ENCODE results near the gene CCDC8.

Gene CCDC8

GRCh38 chr19:46388311-46389095 lies 24.9 kb downstream of the CCDC8 start:
- 0 out of 2 replicates have a peak, but pooled peaks cover 3% of the 10 kb centered on the region for H3K9me3 ChIP-seq (ENCODE audit: insufficient read depth, low read depth, low read length)
- WGBS, result 93% methylated on average over 25 of the region's 25 CpGs
- no peaks in the 10 kb centered on the region for H3K4me1 ChIP-seq (ENCODE audit: insufficient read depth, low read length)
- H3K9ac ChIP-seq (ENCODE audit: low read depth, low read length), result no peak overlapping the region
- H3K27me3 ChIP-seq (ENCODE audit: insufficient read depth, low read length), result no peaks in the 10 kb centered on the region
- no peak overlapping the region for H3K27ac ChIP-seq (ENCODE audit: low read depth, low read length)
- peaks cover 87% of the 10 kb centered on the region for H3K36me3 ChIP-seq (ENCODE audit: insufficient read depth, low read length)
- no peak overlapping the region for H3K4me3 ChIP-seq (ENCODE audit: low read length)

DNA sequence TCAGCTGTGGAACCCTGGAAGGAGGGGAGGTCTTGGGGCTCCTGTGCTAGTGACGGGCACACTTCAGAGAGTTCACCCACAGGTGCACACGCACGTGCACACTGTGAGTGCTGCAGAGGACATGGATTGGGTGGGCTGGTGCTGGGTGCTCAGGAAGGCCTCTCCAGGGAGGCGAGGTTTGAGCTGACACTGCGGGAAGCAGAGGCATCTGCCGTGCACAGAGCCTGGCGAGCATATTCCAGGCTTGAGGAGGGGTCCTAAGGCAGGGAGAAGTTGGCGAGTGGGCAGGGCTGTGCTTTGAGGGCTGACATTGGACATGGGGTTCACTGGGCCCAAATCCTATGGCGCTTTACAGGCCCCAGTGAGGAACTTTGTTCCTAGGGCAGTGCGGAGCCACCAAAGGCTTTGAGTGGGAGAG lies 25.6 kb downstream of the CCDC8 start:
- no peaks in the 10 kb centered on the region for H3K27me3 ChIP-seq (ENCODE audit: insufficient read depth, low read length)
- 95% methylated on average over 10 of the region's 10 CpGs for WGBS
- H3K4me3 ChIP-seq (ENCODE audit: low read length), result no peak overlapping the region
- no peaks in the 10 kb centered on the region for H3K4me1 ChIP-seq (ENCODE audit: insufficient read depth, low read length)
- H3K27ac ChIP-seq (ENCODE audit: low read depth, low read length), result no peak overlapping the region
- no peak overlapping the region for H3K9ac ChIP-seq (ENCODE audit: low read depth, low read length)
- H3K36me3 ChIP-seq (ENCODE audit: insufficient read depth, low read length), result peaks cover 84% of the 10 kb centered on the region
- 0 out of 2 replicates have a peak, but pooled peaks cover 3% of the 10 kb centered on the region for H3K9me3 ChIP-seq (ENCODE audit: insufficient read depth, low read depth, low read length)

- Histone ChIP-seq H3K36me3 (ENCODE audit: insufficient read depth, low read length) (peaks cover 90% of the 10 kb centered on the region), H3K27me3 (ENCODE audit: insufficient read depth, low read length) (no peaks in the 10 kb centered on the region), H3K4me1 (ENCODE audit: insufficient read depth, low read length) (no peaks in the 10 kb centered on the region), H3K9ac (ENCODE audit: low read depth, low read length) (no peak overlapping the region), H3K4me3 (ENCODE audit: low read length) (no peak overlapping the region), H3K27ac (ENCODE audit: low read depth, low read length) (no peak overlapping the region), H3K9me3 (ENCODE audit: insufficient read depth, low read depth, low read length) (0 out of 2 replicates have a peak, but pooled peaks cover 3% of the 10 kb centered on the region)
- WGBS, result 96% methylated on average over 30 of the region's 30 CpGs
These were observed 26.2 kb downstream of the CCDC8 start for GRCh38 chr19:46386996-46387712.

DNA sequence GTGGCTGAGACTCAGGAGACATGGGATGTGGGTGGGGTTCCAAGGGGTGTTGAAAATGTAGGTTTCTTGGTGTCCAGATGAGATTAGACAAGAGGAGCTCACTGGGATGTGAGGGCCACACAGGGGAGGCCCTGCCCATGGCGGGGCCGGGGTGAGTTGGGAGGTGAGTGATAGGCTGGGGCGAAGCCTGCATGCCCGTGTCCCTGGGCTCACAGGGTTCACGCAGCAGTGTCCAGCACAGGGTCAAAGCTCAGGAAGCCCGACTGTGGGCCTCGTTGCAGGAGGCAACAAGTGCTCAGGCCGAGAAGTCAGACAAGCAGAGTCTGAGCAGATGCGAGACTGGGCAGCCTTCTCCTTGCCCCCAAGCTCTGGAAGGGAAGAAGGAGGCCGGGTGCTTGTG lies 27.2 kb downstream of the CCDC8 start:
- no peak overlapping the region for H3K9ac ChIP-seq (ENCODE audit: low read depth, low read length)
- peaks cover 92% of the 10 kb centered on the region for H3K36me3 ChIP-seq (ENCODE audit: insufficient read depth, low read length)
- H3K4me3 ChIP-seq (ENCODE audit: low read length), result no peak overlapping the region
- 91% methylated on average over 10 of the region's 10 CpGs for WGBS
- H3K9me3 ChIP-seq (ENCODE audit: insufficient read depth, low read depth, low read length), result 0 out of 2 replicates have a peak, but pooled peaks cover 3% of the 10 kb centered on the region
- H3K27me3 ChIP-seq (ENCODE audit: insufficient read depth, low read length), result no peaks in the 10 kb centered on the region
- H3K27ac ChIP-seq (ENCODE audit: low read depth, low read length), result no peak overlapping the region
- no peaks in the 10 kb centered on the region for H3K4me1 ChIP-seq (ENCODE audit: insufficient read depth, low read length)

DNA sequence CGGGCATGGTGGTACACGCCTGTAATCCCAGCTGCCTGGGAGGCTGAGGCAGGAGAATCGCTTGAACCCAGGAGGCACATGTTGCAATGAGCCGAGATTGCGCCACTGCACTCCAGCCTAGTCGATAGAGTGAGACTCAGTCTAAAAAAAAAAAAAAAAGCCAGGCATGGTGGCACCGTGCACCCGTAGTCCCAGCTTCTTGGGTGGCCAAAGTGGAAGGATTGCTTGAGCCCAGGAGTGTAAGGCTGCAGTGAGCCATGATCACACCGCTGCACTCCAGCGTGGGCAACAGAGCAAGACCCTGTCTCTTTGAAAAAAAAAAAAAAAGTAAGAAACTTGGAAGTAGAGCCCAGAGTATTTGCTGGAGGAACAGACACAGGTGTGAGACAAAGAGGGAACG lies 27.7 kb downstream of the CCDC8 start:
- H3K4me3 ChIP-seq (ENCODE audit: low read length), result no peak overlapping the region
- no peaks in the 10 kb centered on the region for H3K4me1 ChIP-seq (ENCODE audit: insufficient read depth, low read length)
- H3K36me3 ChIP-seq (ENCODE audit: insufficient read depth, low read length), result peaks cover 92% of the 10 kb centered on the region
- H3K27ac ChIP-seq (ENCODE audit: low read depth, low read length), result no peak overlapping the region
- WGBS, result 91% methylated on average over 11 of the region's 11 CpGs
- no peaks in the 10 kb centered on the region for H3K27me3 ChIP-seq (ENCODE audit: insufficient read depth, low read length)
- 0 out of 2 replicates have a peak, but pooled peaks cover 3% of the 10 kb centered on the region for H3K9me3 ChIP-seq (ENCODE audit: insufficient read depth, low read depth, low read length)
- H3K9ac ChIP-seq (ENCODE audit: low read depth, low read length), result no peak overlapping the region

DNA sequence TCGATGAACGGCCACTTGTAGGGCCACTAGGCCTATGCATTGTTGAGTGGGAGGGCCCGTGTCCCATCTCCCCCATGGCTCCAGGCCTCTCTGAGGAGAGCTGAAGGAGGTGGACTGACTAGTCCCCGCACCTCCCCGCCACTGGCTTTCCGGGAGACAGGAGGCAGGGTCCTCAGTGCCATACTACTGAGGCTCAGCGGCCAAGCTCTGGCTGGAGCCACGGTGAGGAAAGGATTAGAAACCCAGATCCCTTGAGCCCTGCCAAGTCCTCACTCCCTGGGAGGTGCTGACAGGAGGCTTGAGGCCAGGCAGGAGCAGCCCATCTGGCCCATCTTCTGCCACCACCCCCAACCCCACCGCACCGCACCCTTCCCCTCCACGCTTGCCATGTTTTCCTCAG lies 29.0 kb downstream of the CCDC8 start:
- Histone ChIP-seq H3K4me3 (ENCODE audit: low read length) (no peak overlapping the region), H3K27ac (ENCODE audit: low read depth, low read length) (no peak overlapping the region), H3K9me3 (ENCODE audit: insufficient read depth, low read depth, low read length) (0 out of 2 replicates have a peak, but pooled peaks cover 1% of the 10 kb centered on the region), H3K4me1 (ENCODE audit: insufficient read depth, low read length) (no peaks in the 10 kb centered on the region), H3K36me3 (ENCODE audit: insufficient read depth, low read length) (peaks cover 93% of the 10 kb centered on the region), H3K27me3 (ENCODE audit: insufficient read depth, low read length) (no peaks in the 10 kb centered on the region), H3K9ac (ENCODE audit: low read depth, low read length) (no peak overlapping the region)
- 98% methylated on average over 11 of the region's 11 CpGs for WGBS

- Histone ChIP-seq H3K27me3 (ENCODE audit: insufficient read depth, low read length) (no peaks in the 10 kb centered on the region), H3K4me3 (ENCODE audit: low read length) (no peak overlapping the region), H3K4me1 (ENCODE audit: insufficient read depth, low read length) (no peaks in the 10 kb centered on the region), H3K36me3 (ENCODE audit: insufficient read depth, low read length) (peaks cover 92% of the 10 kb centered on the region), H3K27ac (ENCODE audit: low read depth, low read length) (no peak overlapping the region), H3K9ac (ENCODE audit: low read depth, low read length) (no peak overlapping the region), H3K9me3 (ENCODE audit: insufficient read depth, low read depth, low read length) (no peaks in the 10 kb centered on the region)
- 95% methylated on average over 7 of the region's 7 CpGs for WGBS
These were observed 29.5 kb downstream of the CCDC8 start for GRCh38 chr19:46383846-46384245.

DNA sequence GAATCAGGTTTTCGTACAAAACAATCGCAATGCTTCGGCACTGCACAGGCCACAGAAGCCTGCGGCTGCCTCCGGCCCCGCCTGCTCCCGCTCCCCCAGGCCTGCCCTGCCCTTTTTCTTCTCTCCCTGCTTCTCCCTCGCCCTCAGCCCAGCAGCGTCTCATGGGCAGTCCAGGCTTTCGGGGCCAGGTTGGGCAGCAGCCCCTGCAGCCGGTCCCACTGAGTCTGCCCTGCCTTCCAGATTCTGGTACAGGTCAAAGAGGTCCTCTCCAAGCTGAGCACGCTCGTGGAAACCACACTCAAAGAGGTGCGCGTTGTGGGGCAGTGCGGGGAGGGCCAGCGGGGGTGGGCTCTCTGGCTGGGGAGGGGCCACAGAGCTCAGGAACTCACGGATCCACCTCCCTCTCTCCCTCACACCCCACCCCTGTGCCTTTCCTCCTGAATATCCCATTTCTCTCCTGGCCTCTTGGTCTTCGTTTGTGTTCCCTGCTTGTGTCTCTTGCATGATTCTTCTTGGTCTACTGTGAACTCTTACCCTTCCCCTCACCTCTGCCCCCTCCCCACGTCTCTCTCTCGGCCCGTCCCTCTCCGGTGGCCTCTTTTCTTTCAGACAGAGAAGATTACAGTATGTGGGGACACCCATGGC lies 30.1 kb downstream of the CCDC8 start:
- no peaks in the 10 kb centered on the region for H3K27me3 ChIP-seq (ENCODE audit: insufficient read depth, low read length)
- H3K4me1 ChIP-seq (ENCODE audit: insufficient read depth, low read length), result no peaks in the 10 kb centered on the region
- peaks cover 92% of the 10 kb centered on the region for H3K36me3 ChIP-seq (ENCODE audit: insufficient read depth, low read length)
- H3K9ac ChIP-seq (ENCODE audit: low read depth, low read length), result no peak overlapping the region
- H3K9me3 ChIP-seq (ENCODE audit: insufficient read depth, low read depth, low read length), result no peaks in the 10 kb centered on the region
- WGBS, result 94% methylated on average over 22 of the region's 23 CpGs
- no peak overlapping the region for H3K27ac ChIP-seq (ENCODE audit: low read depth, low read length)
- no peak overlapping the region for H3K4me3 ChIP-seq (ENCODE audit: low read length)

DNA sequence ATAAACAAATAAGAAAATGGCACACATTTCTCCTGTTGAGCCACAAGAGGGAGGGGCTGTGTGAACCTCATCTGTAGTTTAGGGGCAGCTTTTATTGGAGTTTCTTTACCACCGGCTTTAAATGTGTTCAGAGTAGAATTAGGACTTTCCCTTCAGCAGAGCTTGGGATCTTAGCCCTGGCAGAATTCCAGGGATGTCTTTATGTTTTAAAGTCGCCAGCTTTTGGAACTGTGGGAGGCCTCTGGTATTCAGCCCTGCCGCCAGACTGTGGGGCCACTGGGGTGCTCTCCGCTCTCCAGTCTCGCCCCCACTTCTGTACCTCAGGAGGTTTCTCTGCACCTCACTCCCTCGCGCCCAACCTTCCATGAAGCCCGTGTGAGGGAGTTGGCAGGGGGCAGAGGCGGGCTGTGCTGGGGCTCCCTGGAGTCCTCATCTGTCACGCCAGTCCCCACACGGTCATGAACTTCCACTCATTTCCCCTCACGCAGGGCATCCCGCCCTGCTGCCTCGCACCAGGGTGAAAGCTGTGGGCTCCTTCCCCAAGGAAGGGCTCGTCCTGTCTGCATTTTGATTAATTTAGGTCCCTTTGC lies 31.5 kb downstream of the CCDC8 start:
- Histone ChIP-seq H3K4me3 (ENCODE audit: low read length) (no peak overlapping the region), H3K36me3 (ENCODE audit: insufficient read depth, low read length) (peaks cover 92% of the 10 kb centered on the region), H3K27me3 (ENCODE audit: insufficient read depth, low read length) (no peaks in the 10 kb centered on the region), H3K4me1 (ENCODE audit: insufficient read depth, low read length) (no peaks in the 10 kb centered on the region), H3K9me3 (ENCODE audit: insufficient read depth, low read depth, low read length) (no peaks in the 10 kb centered on the region), H3K27ac (ENCODE audit: low read depth, low read length) (no peak overlapping the region), H3K9ac (ENCODE audit: low read depth, low read length) (no peak overlapping the region)
- WGBS, result 93% methylated on average over 15 of the region's 15 CpGs

GRCh38 chr19:46381346-46381745 lies 32.0 kb downstream of the CCDC8 start:
- Histone ChIP-seq H3K27ac (ENCODE audit: low read depth, low read length) (no peak overlapping the region), H3K9ac (ENCODE audit: low read depth, low read length) (no peak overlapping the region), H3K4me1 (ENCODE audit: insufficient read depth, low read length) (no peaks in the 10 kb centered on the region), H3K9me3 (ENCODE audit: insufficient read depth, low read depth, low read length) (no peaks in the 10 kb centered on the region), H3K36me3 (ENCODE audit: insufficient read depth, low read length) (peaks cover 93% of the 10 kb centered on the region), H3K27me3 (ENCODE audit: insufficient read depth, low read length) (no peaks in the 10 kb centered on the region), H3K4me3 (ENCODE audit: low read length) (no peak overlapping the region)
- WGBS, result 93% methylated on average over 2 of the region's 2 CpGs

- WGBS, result 100% methylated on average over 2 of the region's 2 CpGs
- H3K27ac ChIP-seq (ENCODE audit: low read depth, low read length), result no peak overlapping the region
- H3K9me3 ChIP-seq (ENCODE audit: insufficient read depth, low read depth, low read length), result no peaks in the 10 kb centered on the region
- no peak overlapping the region for H3K9ac ChIP-seq (ENCODE audit: low read depth, low read length)
- peaks cover 94% of the 10 kb centered on the region for H3K36me3 ChIP-seq (ENCODE audit: insufficient read depth, low read length)
- H3K27me3 ChIP-seq (ENCODE audit: insufficient read depth, low read length), result no peaks in the 10 kb centered on the region
- no peak overlapping the region for H3K4me3 ChIP-seq (ENCODE audit: low read length)
- no peaks in the 10 kb centered on the region for H3K4me1 ChIP-seq (ENCODE audit: insufficient read depth, low read length)
These were observed 32.7 kb downstream of the CCDC8 start for GRCh38 chr19:46380690-46381089.

All from HUES64 (cell line).